Adrenal gland (tissue), 12 donors: Measurements from ENCODE around the gene MRPL51. TPM values are rescaled to one million over a fixed set of nuclear protein-coding genes. Genes with fewer than 3 reads are reported as not detected.
A peak's percentile ranks its signal among the peaks of the same experiment; 100 is the strongest.

Experiments
- DNase-seq, 7 donors: peaks; one replicate each; pipeline ENCODE4 v3.0.0-alpha.2; 2019 to 2020
- H3K27ac ChIP-seq, 5 donors: fragments of 200-600 bp; sonication (generic) in 4 of 5; 1 replicate in 3 of 5; 2 replicates in 2 of 5; pipeline versions ENCODE4 v1.5.1 to v1.8.0; 2016 to 2020; ENCODE audit warnings: mild to moderate bottlenecking in 1 of 5
- H3K27me3 ChIP-seq: fragments of 200-600 bp; 2 replicates; pipeline ENCODE4 v1.8.0; 2021
- H3K36me3 ChIP-seq, 2 donors: fragments of 200-600 bp; replicated peaks in 1 of 2; 1 replicate in 1 of 2; 2 replicates in 1 of 2; pipeline versions ENCODE4 v1.5.1 to v1.8.0; 2018 to 2022
- H3K4me1 ChIP-seq, 2 donors: fragments of 200-600 bp; replicated peaks in 1 of 2; 1 replicate in 1 of 2; 2 replicates in 1 of 2; pipeline versions ENCODE4 v1.5.1 to v1.8.0; 2018 to 2021
- H3K4me3 ChIP-seq, 4 donors: fragments of 200-600 bp; sonication (generic) in 3 of 4; one replicate each; pipeline ENCODE4 v1.5.1; 2016 to 2018
- H3K9me3 ChIP-seq, 3 donors: fragments of 200-600 bp; sonication (generic) in 1 of 3; replicated peaks in 1 of 3; 1 replicate in 2 of 3; 2 replicates in 1 of 3; pipeline versions ENCODE4 v1.5.1 to v1.8.0; 2016 to 2021
- POLR2A ChIP-seq, 2 donors: fragments of 450-650 bp; IDR thresholded peaks; one replicate each; pipeline ENCODE4 v1.6.1; 2017; ENCODE audit warnings: antibody characterized with exemption in 2 of 2, mild to moderate bottlenecking in 2 of 2, moderate library complexity in 1 of 2
- WGBS, 4 donors: extraction: QIAGEN DNeasy Blood & Tissue Kit in 2 of 4; methylation state at CpG; one replicate each; pipeline versions ENCODE4 v1.1.5 to v1.1.7; 2013 to 2017; 5-methylcytosine and 5-hydroxymethylcytosine counted together
- intact Hi-C, 2 donors: fragments of 100-400 bp; cut with DNase I; formaldehyde crosslinking; loops; one replicate each; pipeline versions ENCODE4 v1.14.1 to v1.15.0; 2022 to 2023
- polyA plus RNA-seq, 3 donors: library from polyadenylated mRNA; stranded (reverse); fragments of 200-250 nt in 2 of 3; fragments of 350-450 nt in 1 of 3; fragmentation: Illumina TruSeq in 1 of 3; extraction: RNeasy Lipid Tissue Mini Kit (QIAGEN cat#74804) in 1 of 3; gene quantifications; one replicate each; pipeline ENCODE4 v1.2.3, GENCODE V29; 2013 to 2014
- total RNA-seq, 9 donors: library from RNA; depleted of rRNA in 4 of 9; stranded (reverse); fragments of >200 nt in 4 of 9; fragments of 120-200 nt in 1 of 9; fragmentation: NEBNext Ultra II Directional in 1 of 9; extraction: Animal tissue kit (Norgen Biotek cat#: 25700) in 1 of 9; gene quantifications; one replicate each; pipeline versions ENCODE4 v1.1.0 to v1.2.4, GENCODE V29; 2013 to 2023
- TF ChIP-seq, protein P1 (sequence below), 6 experiments: fragments of 450-650 bp in 4 of 6; fragments of 200-600 bp in 2 of 6; sonication (generic) in 1 of 6; IDR thresholded peaks; 1 replicate in 5 of 6; 2 replicates in 1 of 6; pipeline versions ENCODE4 v1.5.1 to v1.8.0; 2016 to 2021; ENCODE audit warnings: antibody characterized with exemption in 6 of 6, mild to moderate bottlenecking in 2 of 6, moderate library complexity in 1 of 6
- donor health status: healthy with polysubstance abuse.
- donor health status: Bipolar disorder and iron deficiency.
- donor health status: DM: yes; HTN: yes; CAD: no.
- donor health status: DM: no; HTN: no; CAD: no.
- donor health status: DM: no; HTN: no; CAD: no.
- donor health status: DM: yes; HTN: yes; CAD: no.

Gene MRPL51
- total and polyA plus RNA-seq, 12 donors: 64.7 to 280 (median 143) TPM

DNA sequence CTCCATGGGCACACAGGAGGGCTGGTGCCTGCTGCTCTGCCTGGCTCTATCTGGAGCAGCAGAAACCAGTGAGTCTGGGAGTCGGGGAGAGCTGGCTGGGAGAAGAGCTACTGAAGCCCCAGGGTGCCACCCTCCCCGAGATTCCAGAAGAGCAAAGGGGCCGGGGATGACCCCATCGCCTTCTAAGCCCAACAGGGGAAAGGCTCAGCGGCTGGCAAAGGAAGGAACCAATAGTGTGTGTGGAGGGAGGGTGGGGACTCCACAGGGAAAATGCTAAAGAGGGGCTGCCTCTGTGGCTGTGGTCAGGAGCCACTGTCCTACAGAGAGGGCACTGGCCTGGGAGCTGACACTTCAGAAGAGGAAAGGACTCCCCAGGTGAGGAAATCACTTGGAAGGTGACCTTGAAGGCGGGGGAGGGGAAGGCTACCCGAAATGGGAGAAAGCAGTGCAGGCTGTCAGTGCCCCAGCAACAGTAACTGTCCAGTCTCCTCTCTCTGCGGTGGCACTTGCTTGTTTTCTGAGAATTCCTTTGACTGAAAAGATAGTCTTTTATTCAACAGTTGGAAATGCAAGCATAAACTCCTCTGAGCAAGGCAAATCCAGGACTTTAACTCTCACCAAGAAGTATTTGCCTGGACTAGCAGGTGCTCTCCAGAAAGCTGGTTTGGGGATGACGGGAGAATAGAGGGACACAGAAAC is 40.7 kb downstream of the MRPL51 start:
- no peaks in the 10 kb centered on the region for H3K9me3 ChIP-seq
- peak; percentile 51 to 76 (median 69) for DNase-seq
- H3K4me3 ChIP-seq: peak overlapping the region; percentile 59 to 88 (median 84)
- intact Hi-C loops: loop anchor here in 1 of 2 donors (5.0 kb wide), 1 partner anchor 65 kb away; no protein-coding TSS in a partner anchor
- H3K27me3 ChIP-seq: no peaks in the 10 kb centered on the region
- TF ChIP-seq, protein P1, sequence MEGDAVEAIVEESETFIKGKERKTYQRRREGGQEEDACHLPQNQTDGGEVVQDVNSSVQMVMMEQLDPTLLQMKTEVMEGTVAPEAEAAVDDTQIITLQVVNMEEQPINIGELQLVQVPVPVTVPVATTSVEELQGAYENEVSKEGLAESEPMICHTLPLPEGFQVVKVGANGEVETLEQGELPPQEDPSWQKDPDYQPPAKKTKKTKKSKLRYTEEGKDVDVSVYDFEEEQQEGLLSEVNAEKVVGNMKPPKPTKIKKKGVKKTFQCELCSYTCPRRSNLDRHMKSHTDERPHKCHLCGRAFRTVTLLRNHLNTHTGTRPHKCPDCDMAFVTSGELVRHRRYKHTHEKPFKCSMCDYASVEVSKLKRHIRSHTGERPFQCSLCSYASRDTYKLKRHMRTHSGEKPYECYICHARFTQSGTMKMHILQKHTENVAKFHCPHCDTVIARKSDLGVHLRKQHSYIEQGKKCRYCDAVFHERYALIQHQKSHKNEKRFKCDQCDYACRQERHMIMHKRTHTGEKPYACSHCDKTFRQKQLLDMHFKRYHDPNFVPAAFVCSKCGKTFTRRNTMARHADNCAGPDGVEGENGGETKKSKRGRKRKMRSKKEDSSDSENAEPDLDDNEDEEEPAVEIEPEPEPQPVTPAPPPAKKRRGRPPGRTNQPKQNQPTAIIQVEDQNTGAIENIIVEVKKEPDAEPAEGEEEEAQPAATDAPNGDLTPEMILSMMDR (IDR thresholded peaks at IDR 0.05): no peak
- peak in 1 of 2 donors; percentile 40 for TF ChIP-seq POLR2A (IDR thresholded peaks at IDR 0.05)
- peak overlapping the region; percentile 92 to 98 (median 95) for H3K27ac ChIP-seq
- peaks cover 21 to 23% of the 10 kb centered on the region in 2 donors for H3K4me1 ChIP-seq
- WGBS, 4 donors: 2 to 11% (median 4%) methylated on average over 9 of the region's 9 CpGs
- peaks cover 0 to 19% of the 10 kb centered on the region in 2 donors for H3K36me3 ChIP-seq

DNA sequence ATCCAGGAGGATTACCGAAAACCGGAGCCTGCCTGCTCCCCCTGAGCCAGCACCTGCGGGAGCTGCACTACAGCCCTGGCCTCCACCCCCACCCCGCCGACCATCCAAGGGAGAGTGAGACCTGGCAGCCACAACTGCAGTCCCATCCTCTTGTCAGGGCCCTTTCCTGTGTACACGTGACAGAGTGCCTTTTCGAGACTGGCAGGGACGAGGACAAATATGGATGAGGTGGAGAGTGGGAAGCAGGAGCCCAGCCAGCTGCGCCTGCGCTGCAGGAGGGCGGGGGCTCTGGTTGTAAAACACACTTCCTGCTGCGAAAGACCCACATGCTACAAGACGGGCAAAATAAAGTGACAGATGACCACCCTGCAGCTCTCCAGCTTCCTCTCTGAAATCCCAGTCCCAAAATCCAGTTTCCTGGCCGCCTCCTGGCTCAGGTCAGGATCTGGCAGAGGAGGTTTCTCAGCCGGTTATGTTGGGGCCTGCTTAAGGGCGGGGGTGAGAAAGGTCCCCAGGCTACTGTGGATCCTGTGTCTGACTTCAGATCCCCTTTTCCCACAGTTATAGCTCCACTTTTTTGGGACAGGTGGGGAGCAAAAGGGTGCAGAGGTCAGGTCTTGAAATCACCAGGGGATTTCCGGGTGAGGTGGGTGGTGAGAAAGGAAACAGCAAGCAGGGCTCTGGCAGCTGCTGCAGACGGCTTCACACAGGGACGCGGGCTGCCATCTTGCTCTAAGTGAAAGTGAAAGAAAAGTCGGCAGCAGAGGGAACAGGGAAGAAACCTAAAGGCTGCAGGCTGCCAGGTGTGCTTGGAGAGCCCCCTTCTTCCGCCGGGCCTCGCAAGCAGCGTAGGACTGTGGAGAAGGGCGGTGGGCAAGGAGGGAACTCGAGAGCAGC is 41.5 kb downstream of the MRPL51 start, which contains the start of gene TAPBPL:
Gene TAPBPL, plus strand, starts transcription at position 695 of the 897 bp plus-strand sequence. CDS start 207 bp downstream, outside the sequence.
- WGBS, 4 donors: 0 to 2% (median 1%) methylated on average over 18 to 27 of the region's 27 CpGs
- Histone ChIP-seq H3K27ac (peak within 1 kb of the TSS; percentile 92 to 98 (median 95)), H3K9me3 (no peaks in the 10 kb centered on the region), H3K4me3 (peak within 1 kb of the TSS; percentile 59 to 88 (median 84)), H3K4me1 (peaks cover 21 to 23% of the 10 kb centered on the region in 2 donors), H3K36me3 (peaks cover 0 to 13% of the 10 kb centered on the region in 2 donors), H3K27me3 (no peaks in the 10 kb centered on the region)
- intact Hi-C loops: loop anchor here in 1 of 2 donors (5.0 kb wide), 1 partner anchor 64 kb away; no protein-coding TSS in a partner anchor
- TF ChIP-seq POLR2A (IDR thresholded peaks at IDR 0.05): peak; percentile 49 to 75
- TF ChIP-seq, protein P1 (IDR thresholded peaks at IDR 0.05): no peak
- peak; percentile 84 to 95 (median 90) for DNase-seq

DNA sequence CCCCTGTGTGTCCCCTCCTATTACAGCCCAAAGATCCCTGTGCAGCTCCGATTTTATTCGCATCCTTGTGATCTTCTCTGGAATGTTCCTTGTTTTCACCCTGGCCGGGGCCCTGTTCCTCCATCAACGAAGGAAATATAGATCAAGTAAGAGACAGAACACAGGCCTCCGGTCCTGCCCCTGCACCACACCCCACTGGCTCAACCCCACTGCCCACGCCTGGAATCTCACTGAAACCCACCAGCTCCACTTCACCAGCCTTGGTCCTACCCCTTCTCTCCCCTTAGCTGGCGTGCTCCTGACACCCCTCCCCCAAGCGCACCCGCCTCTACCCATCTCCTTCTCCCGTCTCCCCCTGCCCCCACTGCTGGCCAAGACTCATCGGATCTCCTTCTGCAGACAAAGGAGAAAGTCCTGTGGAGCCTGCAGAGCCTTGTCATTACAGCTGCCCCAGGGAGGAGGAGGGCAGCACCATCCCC is 42.2 kb downstream of the MRPL51 start:
- Histone ChIP-seq H3K27me3 (no peaks in the 10 kb centered on the region), H3K4me3 (peak overlapping the region in 2 of 4 donors; percentile 59 to 83), H3K27ac (peak overlapping the region in 4 of 5 donors; percentile 92 to 98 (median 96)), H3K36me3 (peaks cover 0 to 16% of the 10 kb centered on the region in 2 donors), H3K9me3 (no peaks in the 10 kb centered on the region), H3K4me1 (peaks cover 21 to 23% of the 10 kb centered on the region in 2 donors)
- TF ChIP-seq, protein P1 (IDR thresholded peaks at IDR 0.05): no peak
- no peak for TF ChIP-seq POLR2A (IDR thresholded peaks at IDR 0.05)
- WGBS, 4 donors: 9 to 11% (median 10%) methylated on average over 11 of the region's 11 CpGs
- intact Hi-C loops: loop anchor here in 1 of 2 donors (5.0 kb wide), 1 partner anchor 64 kb away; no protein-coding TSS in a partner anchor
- peak in 1 of 7 donors; percentile 48 for DNase-seq
